Measurements from ENCODE around the gene SLC15A3.

DNA sequence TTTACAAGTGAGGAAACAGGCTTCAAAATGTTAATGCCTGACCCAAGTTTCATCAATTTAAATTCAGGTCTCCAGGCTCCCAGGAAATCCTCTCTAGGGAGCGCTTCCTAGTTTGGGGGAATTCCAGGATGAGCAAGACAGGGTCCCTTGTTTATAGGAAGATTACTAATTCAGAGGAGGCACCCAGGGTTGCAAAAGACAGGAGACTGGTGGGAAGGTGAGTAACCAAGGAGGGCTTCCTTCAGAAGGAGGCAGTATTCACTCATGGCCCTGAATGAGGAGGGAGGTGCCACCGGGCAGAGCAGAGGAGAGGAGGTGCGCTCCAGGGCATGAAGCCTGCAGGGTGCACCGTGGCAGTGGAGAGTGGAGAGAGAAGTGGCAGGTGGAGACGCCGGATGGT, 26.1 kb downstream of the SLC15A3 start:
- no peak for TF ChIP-seq CTCF (IDR thresholded peaks at IDR 0.05)
- no peak for TF ChIP-seq POLR2A (IDR thresholded peaks at IDR 0.05)
